Measurements from ENCODE around the gene LY6G6C.

DNA sequence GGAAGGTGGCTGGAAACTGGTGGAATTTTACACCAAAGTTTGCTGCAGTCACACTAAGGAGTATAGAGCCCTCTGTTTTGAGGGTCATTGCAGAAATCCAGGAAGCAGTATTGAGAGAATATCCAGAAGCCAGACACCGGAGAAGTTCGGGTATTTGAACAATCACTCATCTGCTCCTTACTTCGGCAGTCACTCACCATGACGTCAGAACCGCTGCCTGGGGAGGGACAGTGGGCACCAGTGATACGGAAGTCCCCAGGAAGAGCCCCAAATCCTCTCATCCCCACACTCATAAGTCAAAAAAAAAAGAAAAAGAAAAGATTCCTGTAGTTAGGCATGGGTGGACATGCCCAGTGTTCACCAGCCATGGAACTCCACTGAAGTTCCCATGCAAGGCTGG is 44.6 kb downstream of the LY6G6C start:
- TF ChIP-seq, protein P1, sequence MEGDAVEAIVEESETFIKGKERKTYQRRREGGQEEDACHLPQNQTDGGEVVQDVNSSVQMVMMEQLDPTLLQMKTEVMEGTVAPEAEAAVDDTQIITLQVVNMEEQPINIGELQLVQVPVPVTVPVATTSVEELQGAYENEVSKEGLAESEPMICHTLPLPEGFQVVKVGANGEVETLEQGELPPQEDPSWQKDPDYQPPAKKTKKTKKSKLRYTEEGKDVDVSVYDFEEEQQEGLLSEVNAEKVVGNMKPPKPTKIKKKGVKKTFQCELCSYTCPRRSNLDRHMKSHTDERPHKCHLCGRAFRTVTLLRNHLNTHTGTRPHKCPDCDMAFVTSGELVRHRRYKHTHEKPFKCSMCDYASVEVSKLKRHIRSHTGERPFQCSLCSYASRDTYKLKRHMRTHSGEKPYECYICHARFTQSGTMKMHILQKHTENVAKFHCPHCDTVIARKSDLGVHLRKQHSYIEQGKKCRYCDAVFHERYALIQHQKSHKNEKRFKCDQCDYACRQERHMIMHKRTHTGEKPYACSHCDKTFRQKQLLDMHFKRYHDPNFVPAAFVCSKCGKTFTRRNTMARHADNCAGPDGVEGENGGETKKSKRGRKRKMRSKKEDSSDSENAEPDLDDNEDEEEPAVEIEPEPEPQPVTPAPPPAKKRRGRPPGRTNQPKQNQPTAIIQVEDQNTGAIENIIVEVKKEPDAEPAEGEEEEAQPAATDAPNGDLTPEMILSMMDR (IDR thresholded peaks at IDR 0.05) = no peak
- TF ChIP-seq POLR2A (IDR thresholded peaks at IDR 0.05; ENCODE audit: low read depth) = no peak
